H1 (cell line): Measurements from ENCODE around the gene ZNF536. TPM values are rescaled to one million over a fixed set of nuclear protein-coding genes. Genes with fewer than 3 reads are reported as not detected.

Experiments used
- CTCF ChIA-PET: fragments of 300-600 bp; sonication (Branson Sonifier 250); formaldehyde crosslinking; loops from one replicate; lab custom pipeline; 2021; ENCODE audit not compliant: partially characterized antibody; lab: Charles Lee
- POLR2A ChIA-PET: fragments of 300-600 bp; sonication (Branson Sonifier 250); formaldehyde crosslinking; loops from one replicate; lab custom pipeline; 2021; ENCODE audit warnings: inconsistent platforms; ENCODE audit not compliant: partially characterized antibody; lab: Charles Lee
- DNase-seq, 2 experiments: peaks; one replicate each; pipeline versions ENCODE4 v3.0.0 to v3.0.0-alpha.2; 2010 to 2022; ENCODE audit warnings: low spot score in 2 of 2, low read depth in 1 of 2, mixed read lengths in 1 of 2
- FAIRE-seq: peaks from 2 replicates; lab custom pipeline; 2011; peaks lifted over from hg19 to GRCh38; lab: Jason Lieb, UNC
- H2AFZ ChIP-seq: 2 replicates; pipeline ENCODE4 v1.8.1; 2012; ENCODE audit warnings: low read length, inconsistent platforms
- H2AK5ac ChIP-seq: 2 replicates; pipeline ENCODE4 v1.6.1; 2013; ENCODE audit warnings: low read depth, low read length
- H2BK120ac ChIP-seq: replicated peaks from 2 replicates; pipeline ENCODE3; 2013; ENCODE audit warnings: low read depth, low read length, inconsistent platforms
- H2BK12ac ChIP-seq: 2 replicates; pipeline ENCODE4 v1.6.1; 2013; ENCODE audit warnings: low read depth, low read length
- H2BK15ac ChIP-seq: 2 replicates; pipeline ENCODE4 v1.6.1; 2013; ENCODE audit warnings: low read length
- H2BK20ac ChIP-seq: 2 replicates; pipeline ENCODE4 v1.6.1; 2013; ENCODE audit warnings: low read length
- H2BK5ac ChIP-seq: 2 replicates; pipeline ENCODE4 v1.6.1; 2013; ENCODE audit warnings: low read depth, low read length
- H3K14ac ChIP-seq: 2 replicates; pipeline ENCODE4 v1.6.1; 2013; ENCODE audit warnings: inconsistent platforms; ENCODE audit not compliant: insufficient read length
- H3K18ac ChIP-seq: 2 replicates; pipeline ENCODE4 v1.6.1; 2013; ENCODE audit warnings: low read length; ENCODE audit errors: extremely low read depth
- H3K23ac ChIP-seq: 2 replicates; pipeline ENCODE4 v1.6.1; 2013; ENCODE audit warnings: inconsistent platforms; ENCODE audit not compliant: insufficient read length
- H3K23me2 ChIP-seq: 2 replicates; pipeline ENCODE4 v1.6.1; 2013; ENCODE audit warnings: low read depth, low read length
- H3K27ac ChIP-seq: 2 replicates; pipeline ENCODE4 v1.6.1; 2011; ENCODE audit warnings: low read depth, low read length, inconsistent platforms
- H3K27me3 ChIP-seq, 4 experiments: replicated peaks in 1 of 4; 1 replicate in 1 of 4; 2 replicates in 3 of 4; pipeline versions ENCODE4 v1.6.1 to v1.8.1; 2011 to 2013; ENCODE audit warnings: low read length in 3 of 4, mild to moderate bottlenecking in 3 of 4, inconsistent platforms in 2 of 4, mixed read lengths in 2 of 4, moderate library complexity in 1 of 4; ENCODE audit not compliant: control insufficient read depth in 3 of 4, insufficient read depth in 3 of 4; ENCODE audit errors: extremely low read depth in 1 of 4
- H3K36me3 ChIP-seq, 4 experiments: 2 replicates each; pipeline versions ENCODE4 v1.6.1 to v1.8.1; 2011 to 2013; ENCODE audit warnings: mild to moderate bottlenecking in 4 of 4, low read length in 3 of 4, moderate library complexity in 2 of 4, control low read depth in 1 of 4, inconsistent platforms in 1 of 4; ENCODE audit not compliant: insufficient read depth in 4 of 4, control insufficient read depth in 2 of 4
- H3K4ac ChIP-seq: replicated peaks from 2 replicates; pipeline ENCODE3; 2013; ENCODE audit warnings: low read length, low read depth, mixed read lengths, inconsistent platforms; ENCODE audit not compliant: insufficient read length
- H3K4me1 ChIP-seq, 4 experiments: replicated peaks in 1 of 4; 1 replicate in 1 of 4; 2 replicates in 3 of 4; pipeline versions ENCODE4 v1.6.1 to v1.8.1; 2011 to 2013; ENCODE audit warnings: low read length in 3 of 4, inconsistent platforms in 2 of 4, mixed read lengths in 1 of 4; ENCODE audit not compliant: insufficient read depth in 4 of 4, control insufficient read depth in 3 of 4
- H3K4me2 ChIP-seq, 2 experiments: 2 replicates each; pipeline versions ENCODE4 v1.6.1 to v1.8.1; 2011 to 2013; ENCODE audit warnings: low read depth in 2 of 2, low read length in 2 of 2, control low read depth in 1 of 2, inconsistent platforms in 1 of 2, mild to moderate bottlenecking in 1 of 2; ENCODE audit not compliant: insufficient read depth in 1 of 2
- H3K4me3 ChIP-seq, 4 experiments: fragments of 200-600, 300-600 bp in 1 of 4; sonication (generic), shearing (Covaris generic), sonication (Bioruptor Twin) in 1 of 4; 2 replicates each; pipeline versions ENCODE4 v1.5.1 to v1.8.1; 2011 to 2016; ENCODE audit warnings: low read length in 4 of 4, low read depth in 3 of 4, control low read depth in 2 of 4, inconsistent platforms in 2 of 4, mild to moderate bottlenecking in 2 of 4, mixed read lengths in 1 of 4, moderate library complexity in 1 of 4; ENCODE audit not compliant: insufficient read depth in 2 of 4; ENCODE audit errors: extremely low read depth in 1 of 4
- H3K56ac ChIP-seq: replicated peaks from 2 replicates; pipeline ENCODE3; 2013; ENCODE audit warnings: low read depth, mild to moderate bottlenecking, mixed read lengths, low read length, inconsistent platforms; ENCODE audit not compliant: insufficient read length
- H3K79me1 ChIP-seq: 2 replicates; pipeline ENCODE4 v1.6.1; 2013; ENCODE audit warnings: low read depth, low read length, control low read depth
- H3K79me2 ChIP-seq, 2 experiments: 2 replicates each; pipeline versions ENCODE4 v1.6.1 to v1.8.1; 2012 to 2013; ENCODE audit warnings: low read length in 2 of 2, mild to moderate bottlenecking in 2 of 2, inconsistent platforms in 1 of 2; ENCODE audit not compliant: insufficient read depth in 2 of 2, control insufficient read depth in 1 of 2
- H3K9ac ChIP-seq, 4 experiments: replicated peaks in 1 of 4; 1 replicate in 1 of 4; 2 replicates in 3 of 4; pipeline versions ENCODE4 v1.6.1 to v1.8.1; 2011 to 2013; ENCODE audit warnings: low read depth in 3 of 4, low read length in 3 of 4, control low read depth in 2 of 4, mild to moderate bottlenecking in 2 of 4, moderate library complexity in 2 of 4, inconsistent platforms in 1 of 4; ENCODE audit errors: extremely low read depth in 1 of 4
- H3K9me3 ChIP-seq, 2 experiments: 2 replicates each; pipeline versions ENCODE4 v1.6.1 to v1.8.1; 2012 to 2013; ENCODE audit warnings: mild to moderate bottlenecking in 2 of 2, moderate library complexity in 2 of 2, control low read depth in 1 of 2, inconsistent platforms in 1 of 2, low read depth in 1 of 2, low read length in 1 of 2, mixed read lengths in 1 of 2; ENCODE audit not compliant: insufficient read depth in 2 of 2
- H4K20me1 ChIP-seq, 2 experiments: replicated peaks in 1 of 2; 2 replicates each; pipeline versions ENCODE3 to v1.8.1; 2011 to 2013; ENCODE audit warnings: inconsistent platforms in 2 of 2, low read length in 2 of 2, mild to moderate bottlenecking in 1 of 2; ENCODE audit not compliant: insufficient read depth in 2 of 2, control insufficient read depth in 1 of 2
- H4K5ac ChIP-seq: 2 replicates; pipeline ENCODE4 v1.6.1; 2013; ENCODE audit warnings: low read length, low read depth, mixed read lengths, inconsistent platforms; ENCODE audit not compliant: insufficient read length
- H4K8ac ChIP-seq: 2 replicates; pipeline ENCODE4 v1.8.0; 2013; ENCODE audit warnings: mild to moderate bottlenecking, moderate library complexity, low read length, inconsistent platforms; ENCODE audit not compliant: insufficient read depth; ENCODE audit errors: extremely low read depth
- H4K91ac ChIP-seq: replicated peaks from 2 replicates; pipeline ENCODE3; 2013; ENCODE audit warnings: low read length, mixed read lengths, inconsistent platforms; ENCODE audit not compliant: insufficient read length
- KDM1A ChIP-seq: fragments of 200-600, 300-600 bp; sonication (generic); IDR thresholded peaks from 2 replicates; pipeline ENCODE4 v1.7.1; 2016; ENCODE audit warnings: mild to moderate bottlenecking, low read length, borderline replicate concordance
- NANOG ChIP-seq: IDR thresholded peaks from 2 replicates; pipeline ENCODE4 v1.6.1; 2011; ENCODE audit warnings: low read length, low read depth, mild to moderate bottlenecking, inconsistent platforms; ENCODE audit not compliant: insufficient read depth, poor library complexity, severe bottlenecking
- SIRT6 ChIP-seq: IDR thresholded peaks from one replicate; pipeline ENCODE4 v1.7.1; 2012; ENCODE audit warnings: low read length, inconsistent platforms
- SP1 ChIP-seq: IDR thresholded peaks from 2 replicates; pipeline ENCODE4 v1.6.1; 2011; ENCODE audit warnings: low read depth, low read length
- SP2 ChIP-seq: IDR thresholded peaks from 2 replicates; pipeline ENCODE4 v1.6.1; 2012; ENCODE audit warnings: mild to moderate bottlenecking, low read length, inconsistent platforms
- SP4 ChIP-seq: IDR thresholded peaks from 2 replicates; pipeline ENCODE4 v1.6.1; 2012; ENCODE audit warnings: low read length, inconsistent platforms
- SRF ChIP-seq: IDR thresholded peaks from 2 replicates; pipeline ENCODE4 v1.6.1; 2011; ENCODE audit warnings: mild to moderate bottlenecking, low read depth, low read length, moderate library complexity
- TCF12 ChIP-seq: IDR thresholded peaks from 2 replicates; pipeline ENCODE4 v1.6.1; 2011; ENCODE audit warnings: low read depth, mild to moderate bottlenecking, low read length
- TEAD4 ChIP-seq: IDR thresholded peaks from 2 replicates; pipeline ENCODE4 v1.6.1; 2012; ENCODE audit warnings: low read depth, low read length, inconsistent platforms, mixed read lengths
- WGBS, 2 experiments: shearing (Covaris generic) in 1 of 2; methylation state at CpG; one replicate each; pipeline versions ENCODE4 v1.1.6 to v1.1.7; 2013 to 2015; ENCODE audit warnings: low lambda C conversion rate in 2 of 2, mixed read lengths in 2 of 2, inconsistent platforms in 1 of 2, low coverage in 1 of 2, missing lambda C conversion rate in 1 of 2; ENCODE audit not compliant: insufficient replicate concordance in 2 of 2, insufficient coverage in 1 of 2, insufficient read length in 1 of 2; ENCODE audit errors: extremely low coverage in 1 of 2, missing lambda C conversion rate in 1 of 2; 5-methylcytosine and 5-hydroxymethylcytosine counted together
- polyA plus RNA-seq, 7 experiments: library from polyadenylated mRNA; depleted of rRNA in 3 of 7; stranded (reverse) in 5 of 7; unstranded in 2 of 7; fragments of >200 nt in 5 of 7; fragments of 200-250 nt in 2 of 7; gene quantifications; 1 replicate in 5 of 7; 2 replicates in 1 of 7; 4 replicates in 1 of 7; pipeline versions ENCODE4 v1.2.1 to v1.2.3, GENCODE V29; 2011 to 2013; ENCODE audit warnings: missing spikeins in 2 of 7, mixed read lengths in 2 of 7
- total RNA-seq: library from RNA; stranded (reverse); fragmentation: NEBNext Ultra II Directional; extraction: Animal tissue kit (Norgen Biotek cat#: 25700); gene quantifications from 2 replicates; pipeline ENCODE4 v1.2.1, GENCODE V29; 2021
- TF ChIP-seq, protein P1 (sequence below): IDR thresholded peaks from 2 replicates; pipeline ENCODE4 v1.6.1; 2012; ENCODE audit warnings: inconsistent platforms
- TF ChIP-seq, protein P2 (sequence below): IDR thresholded peaks from 2 replicates; pipeline ENCODE4 v1.6.1; 2011; ENCODE audit warnings: low read length, improper control_type of control experiment

The ZNF536 gene
- total and polyA plus RNA-seq, 2 of the 8 experiments (the other 6 are each of a cell fraction or from before 2014, with no cell fraction given): 0.09 to 0.11 TPM

DNA sequence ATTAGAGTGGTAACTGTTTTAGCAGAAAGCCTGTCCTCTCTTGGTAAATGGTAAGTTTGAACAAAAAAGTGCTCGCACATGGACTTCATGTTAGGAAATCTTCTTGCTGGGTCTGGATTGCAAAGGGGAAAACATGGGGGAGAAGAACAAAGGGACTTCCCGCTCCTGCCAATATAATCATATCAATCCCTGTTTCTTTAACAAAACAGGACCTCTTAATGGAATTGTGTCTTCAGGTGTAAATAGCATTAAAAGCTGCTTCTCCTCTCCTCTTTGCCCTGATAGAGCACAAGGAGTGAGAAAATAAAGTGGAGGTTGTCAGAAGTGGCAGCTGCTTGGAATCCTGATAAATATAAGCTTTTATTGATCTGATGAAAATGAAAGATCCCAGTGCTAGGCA, 20.4 kb upstream of the ZNF536 start:
- Histone ChIP-seq H3K4me3 (no peak overlapping the region; a peak in 1 of 8 replicates), H3K18ac (no peak overlapping the region), H3K27ac (peak overlapping the region; percentile 27; the same call in 1 of the 2 replicates), H3K36me3 (no peaks in the 10 kb centered on the region), H3K4me2 (peak overlapping the region in 1 of 2 experiments; percentile 26; a peak in 2 of 4 replicates), H3K23me2 (no peaks in the 10 kb centered on the region), H2BK20ac (0 out of 2 replicates have a peak overlapping the region, but pooled peaks have one; percentile 69), H4K5ac (no peak overlapping the region), H3K79me1 (no peaks in the 10 kb centered on the region; the same call in 1 of the 2 replicates), H4K20me1 (no peaks in the 10 kb centered on the region), H2BK12ac (peak overlapping the region; percentile 80; the same call in 1 of the 2 replicates), H4K8ac (no peak overlapping the region), H2AK5ac (0 out of 2 replicates have a peak overlapping the region, but pooled peaks have one; percentile 68), H3K56ac (no peak overlapping the region), H3K9ac (no peak overlapping the region), H2AFZ (peak overlapping the region; percentile 24; the same call in 1 of the 2 replicates), H4K91ac (no peak overlapping the region), H2BK120ac (no peak overlapping the region), H3K9me3 (no peaks in the 10 kb centered on the region), H3K27me3 (no peaks in the 10 kb centered on the region), H3K4me1 (peaks cover 3 to 19% (median 12%) of the 10 kb centered on the region in 4 experiments; a peak in 5 of 7 replicates), H2BK15ac (no peak overlapping the region), H2BK5ac (no peak overlapping the region), H3K4ac (no peak overlapping the region), H3K23ac (no peak overlapping the region), H3K79me2 (no peaks in the 10 kb centered on the region), H3K14ac (no peak overlapping the region)
- FAIRE-seq (no peak), DNase-seq (no peak)
- 59% methylated on average over 2 of the region's 2 CpGs; no CpG with 5 or more reads in 1 of the 2 experiments for WGBS, 2 experiments
- CTCF ChIA-PET: interaction anchor here (1.0 to 1.2 kb wide), 2 partner anchors 86 to 93 kb away, joined by 3 read pairs; no protein-coding TSS in a partner anchor
- POLR2A ChIA-PET: interaction anchor here (0.7 to 1.4 kb wide), 3 partner anchors 9 to 24 kb away, joined by 3 read pairs; no protein-coding TSS in a partner anchor
- TF ChIP-seq TEAD4: no peak
- TF ChIP-seq, protein P1, sequence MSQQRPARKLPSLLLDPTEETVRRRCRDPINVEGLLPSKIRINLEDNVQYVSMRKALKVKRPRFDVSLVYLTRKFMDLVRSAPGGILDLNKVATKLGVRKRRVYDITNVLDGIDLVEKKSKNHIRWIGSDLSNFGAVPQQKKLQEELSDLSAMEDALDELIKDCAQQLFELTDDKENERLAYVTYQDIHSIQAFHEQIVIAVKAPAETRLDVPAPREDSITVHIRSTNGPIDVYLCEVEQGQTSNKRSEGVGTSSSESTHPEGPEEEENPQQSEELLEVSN: no peak
- TF ChIP-seq SP4: no peak
- TF ChIP-seq SIRT6: no peak
- no peak for TF ChIP-seq KDM1A
- TF ChIP-seq TCF12: no peak
- no peak for TF ChIP-seq SP1
- no peak for TF ChIP-seq SP2
- TF ChIP-seq NANOG: no peak
- TF ChIP-seq SRF: no peak
- TF ChIP-seq, protein P2, sequence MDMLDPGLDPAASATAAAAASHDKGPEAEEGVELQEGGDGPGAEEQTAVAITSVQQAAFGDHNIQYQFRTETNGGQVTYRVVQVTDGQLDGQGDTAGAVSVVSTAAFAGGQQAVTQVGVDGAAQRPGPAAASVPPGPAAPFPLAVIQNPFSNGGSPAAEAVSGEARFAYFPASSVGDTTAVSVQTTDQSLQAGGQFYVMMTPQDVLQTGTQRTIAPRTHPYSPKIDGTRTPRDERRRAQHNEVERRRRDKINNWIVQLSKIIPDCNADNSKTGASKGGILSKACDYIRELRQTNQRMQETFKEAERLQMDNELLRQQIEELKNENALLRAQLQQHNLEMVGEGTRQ: no peak
